H9 (cell line): ENCODE data around the gene IL36RN. TPM values are rescaled to one million over a fixed set of nuclear protein-coding genes. Genes with fewer than 3 reads are reported as not detected.

Experiments
- DNase-seq: peaks from one replicate; pipeline ENCODE4 v3.0.0-alpha.2; 2017
- H2AFZ ChIP-seq: one replicate; pipeline ENCODE4 v1.6.1; 2013; ENCODE audit warnings: mild to moderate bottlenecking, low read length, control low read depth, moderate library complexity
- H2AK5ac ChIP-seq: 2 replicates; pipeline ENCODE4 v1.6.1; 2013; ENCODE audit warnings: low read length, control low read depth, mixed read lengths; ENCODE audit not compliant: insufficient read length
- H2BK120ac ChIP-seq: one replicate; pipeline ENCODE4 v1.6.1; 2013; ENCODE audit warnings: low read depth, mild to moderate bottlenecking, low read length, control low read depth, inconsistent platforms; ENCODE audit not compliant: poor library complexity, severe bottlenecking
- H2BK12ac ChIP-seq: 2 replicates; pipeline ENCODE4 v1.6.1; 2013; ENCODE audit warnings: low read length, control low read depth, mixed read lengths, low read depth; ENCODE audit not compliant: insufficient read length
- H2BK15ac ChIP-seq: 2 replicates; pipeline ENCODE4 v1.6.1; 2013; ENCODE audit warnings: low read depth, low read length, control low read depth
- H2BK20ac ChIP-seq: one replicate; pipeline ENCODE4 v1.6.1; 2013; ENCODE audit warnings: low read depth, mild to moderate bottlenecking, low read length, control low read depth, inconsistent platforms; ENCODE audit not compliant: poor library complexity, severe bottlenecking
- H2BK5ac ChIP-seq: 2 replicates; pipeline ENCODE4 v1.6.1; 2013; ENCODE audit warnings: low read length, control low read depth, mixed read lengths; ENCODE audit not compliant: insufficient read length
- H3K14ac ChIP-seq: 2 replicates; pipeline ENCODE4 v1.6.1; 2013; ENCODE audit warnings: low read length, control low read depth; ENCODE audit not compliant: insufficient read depth
- H3K18ac ChIP-seq: 2 replicates; pipeline ENCODE4 v1.6.1; 2013; ENCODE audit warnings: low read depth, mild to moderate bottlenecking, mixed read lengths, low read length, control low read depth; ENCODE audit not compliant: insufficient read length
- H3K23ac ChIP-seq: 2 replicates; pipeline ENCODE4 v1.6.1; 2013; ENCODE audit warnings: low read length, control low read depth, mixed read lengths, low read depth; ENCODE audit not compliant: insufficient read length
- H3K23me2 ChIP-seq: 2 replicates; pipeline ENCODE4 v1.6.1; 2013; ENCODE audit warnings: low read depth, mild to moderate bottlenecking, mixed read lengths, low read length, control low read depth; ENCODE audit not compliant: insufficient read length, poor library complexity, severe bottlenecking
- H3K27ac ChIP-seq: 2 replicates; pipeline ENCODE4 v1.5.1; 2013; ENCODE audit warnings: low read length, control low read depth, mixed read lengths, low read depth; ENCODE audit not compliant: insufficient read length
- H3K27me3 ChIP-seq: 2 replicates; pipeline ENCODE4 v1.6.1; 2013; ENCODE audit warnings: low read length, control low read depth, inconsistent platforms; ENCODE audit not compliant: insufficient read depth
- H3K4ac ChIP-seq: 2 replicates; pipeline ENCODE4 v1.6.1; 2013; ENCODE audit warnings: low read depth, mild to moderate bottlenecking, control low read depth, inconsistent platforms, low read length, moderate library complexity
- H3K4me1 ChIP-seq: 2 replicates; pipeline ENCODE4 v1.6.1; 2013; ENCODE audit warnings: low read length, control low read depth, inconsistent platforms; ENCODE audit not compliant: insufficient read depth
- H3K4me2 ChIP-seq: 2 replicates; pipeline ENCODE4 v1.6.1; 2013; ENCODE audit warnings: low read length, control low read depth, mixed read lengths; ENCODE audit not compliant: insufficient read length, insufficient read depth
- H3K56ac ChIP-seq: 2 replicates; pipeline ENCODE4 v1.6.1; 2013; ENCODE audit warnings: low read depth, mild to moderate bottlenecking, mixed read lengths, low read length, control low read depth; ENCODE audit not compliant: insufficient read length
- H3K79me1 ChIP-seq: 2 replicates; pipeline ENCODE4 v1.6.1; 2013; ENCODE audit warnings: low read depth, mild to moderate bottlenecking, moderate library complexity, low read length, control low read depth, inconsistent platforms; ENCODE audit not compliant: insufficient read depth, poor library complexity, severe bottlenecking
- H3K79me2 ChIP-seq: 2 replicates; pipeline ENCODE4 v1.6.1; 2013; ENCODE audit warnings: low read length, control low read depth, inconsistent platforms; ENCODE audit not compliant: insufficient read depth
- H3K9ac ChIP-seq: 2 replicates; pipeline ENCODE4 v1.6.1; 2013; ENCODE audit warnings: low read length, control low read depth, mixed read lengths; ENCODE audit not compliant: insufficient read length; ENCODE audit errors: extremely low read depth
- H3K9me3 ChIP-seq: one replicate; pipeline ENCODE4 v1.6.1; 2013; ENCODE audit warnings: low read depth, low read length, inconsistent platforms; ENCODE audit not compliant: control insufficient read depth
- H3T11ph ChIP-seq: one replicate; pipeline ENCODE4 v1.6.1; 2013; ENCODE audit warnings: mild to moderate bottlenecking, low read length, control low read depth, inconsistent platforms
- H4K20me1 ChIP-seq: one replicate; pipeline ENCODE4 v1.6.1; 2013; ENCODE audit not compliant: control insufficient read depth, insufficient read length, insufficient read depth
- H4K5ac ChIP-seq: 2 replicates; pipeline ENCODE4 v1.6.1; 2013; ENCODE audit warnings: low read depth, mild to moderate bottlenecking, mixed read lengths, low read length, control low read depth; ENCODE audit not compliant: insufficient read length
- H4K8ac ChIP-seq: replicated peaks from 2 replicates; pipeline ENCODE4 v1.6.1; 2013; ENCODE audit warnings: low read length, control low read depth, mixed read lengths, low read depth; ENCODE audit not compliant: insufficient read length
- H4K91ac ChIP-seq: 2 replicates; pipeline ENCODE4 v1.6.1; 2013; ENCODE audit warnings: low read depth, mild to moderate bottlenecking, moderate library complexity, mixed read lengths, low read length, control low read depth; ENCODE audit not compliant: insufficient read length
- H3K27ac Mint-ChIP-seq, 3 experiments: 2 replicates in 2 of 3; 3 replicates in 1 of 3; pipeline ENCODE4 v1.8.0; 2020 to 2021; ENCODE audit warnings: mixed read lengths in 3 of 3, mild to moderate bottlenecking in 1 of 3, moderate library complexity in 1 of 3
- H3K27me3 Mint-ChIP-seq: 2 replicates; pipeline ENCODE4 v1.8.0; 2021; ENCODE audit warnings: low read depth, mild to moderate bottlenecking, moderate library complexity, mixed read lengths
- H3K36me3 Mint-ChIP-seq, 3 experiments: 2 replicates in 2 of 3; 3 replicates in 1 of 3; pipeline ENCODE4 v1.8.0; 2020 to 2021; ENCODE audit warnings: low read depth in 3 of 3, mixed read lengths in 3 of 3; ENCODE audit not compliant: insufficient read depth in 1 of 3
- H3K4me1 Mint-ChIP-seq, 2 experiments: 2 replicates each; pipeline ENCODE4 v1.8.0; 2020; ENCODE audit warnings: mixed read lengths in 2 of 2
- H3K4me3 Mint-ChIP-seq, 2 experiments: 2 replicates in 1 of 2; 3 replicates in 1 of 2; pipeline ENCODE4 v1.8.0; 2020 to 2021; ENCODE audit warnings: mild to moderate bottlenecking in 2 of 2, mixed read lengths in 2 of 2, moderate library complexity in 1 of 2
- H3K9me3 Mint-ChIP-seq, 2 experiments: 2 replicates in 1 of 2; 3 replicates in 1 of 2; pipeline ENCODE4 v1.8.0; 2020; ENCODE audit warnings: mild to moderate bottlenecking in 2 of 2, mixed read lengths in 2 of 2, moderate library complexity in 1 of 2
- WGBS: extraction: QIAGEN DNeasy Blood & Tissue Kit; methylation state at CpG from one replicate; pipeline ENCODE4 v1.1.7; 2013; ENCODE audit warnings: missing lambda C conversion rate, low lambda C conversion rate, mixed read lengths; ENCODE audit not compliant: insufficient read length; ENCODE audit errors: extremely low coverage; 5-methylcytosine and 5-hydroxymethylcytosine counted together
- total RNA-seq: library from RNA; stranded (reverse); gene quantifications from 2 replicates; pipeline ENCODE4 v1.2.1, GENCODE V29; 2021
- TF ChIP-seq, protein P1 (sequence below): fragments of 200-600 bp; sonication (generic); conservative IDR thresholded peaks from 3 replicates; pipeline ENCODE4 v1.8.0; 2021; ENCODE audit warnings: antibody characterized with exemption, mild to moderate bottlenecking

The IL36RN gene
- total RNA-seq, 1 experiment from 2014 or later = not detected

DNA sequence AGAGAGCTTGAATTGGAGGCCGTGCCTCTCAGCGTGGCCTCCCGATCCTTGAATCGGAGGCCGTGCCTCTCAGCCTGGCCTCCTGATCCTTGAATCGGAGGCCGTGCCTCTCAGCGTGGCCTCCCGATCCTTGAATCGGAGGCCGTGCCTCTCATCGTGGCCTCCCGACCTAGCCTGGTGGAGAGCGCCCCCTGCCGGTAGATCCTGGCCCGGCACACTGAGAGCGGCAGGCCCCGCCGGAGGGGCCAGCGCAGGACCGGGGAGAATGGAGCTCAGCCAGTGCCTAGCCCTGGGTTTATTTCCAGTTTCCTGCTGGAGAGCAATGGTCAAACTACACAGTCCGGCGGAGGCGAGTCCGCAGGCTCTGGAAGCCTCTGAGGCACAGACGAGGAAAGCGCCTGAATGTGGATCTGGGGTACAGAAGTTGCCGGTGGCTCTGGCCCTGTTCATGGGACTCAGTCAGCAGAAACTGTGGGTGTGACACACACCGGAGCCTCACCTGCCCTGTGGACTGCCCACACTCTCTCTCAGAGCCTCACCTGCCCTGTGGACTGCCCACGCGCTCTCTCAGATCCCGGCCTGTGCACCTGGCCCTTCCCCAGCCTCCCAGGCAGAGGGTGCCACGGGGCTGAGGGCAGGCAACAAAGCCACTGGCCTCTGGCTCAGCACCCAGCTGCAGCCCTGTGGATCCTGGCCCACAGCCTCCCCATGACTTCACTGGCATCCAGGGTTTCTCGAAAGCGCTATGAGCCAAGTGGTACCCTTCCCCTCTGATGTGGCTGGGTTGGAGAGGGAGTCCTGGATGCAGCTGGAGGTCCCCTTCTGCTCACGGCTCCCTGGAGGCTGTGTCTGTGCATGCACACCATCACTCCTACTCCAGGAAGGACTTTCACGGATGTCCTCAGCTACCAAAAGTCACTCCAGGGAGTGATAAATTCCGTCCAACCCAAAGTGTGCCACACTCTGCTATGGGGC lies 7.8 kb upstream of the IL36RN start:
- Histone ChIP-seq H2BK5ac (no peak overlapping the region), H2AK5ac (no peak overlapping the region), H4K91ac (no peak overlapping the region), H2AFZ (no peak overlapping the region), H3K14ac (no peak overlapping the region), H3K4me1 (no peaks in the 10 kb centered on the region), H3K18ac (no peak overlapping the region), H3K79me1 (no peaks in the 10 kb centered on the region), H3K27ac (no peak overlapping the region), H3K4me2 (no peak overlapping the region), H3K79me2 (no peaks in the 10 kb centered on the region), H4K8ac (no peak overlapping the region), H4K5ac (no peak overlapping the region), H3K9me3 (peaks cover 14% of the 10 kb centered on the region), H3K9ac (no peak overlapping the region), H3K23me2 (no peaks in the 10 kb centered on the region), H4K20me1 (no peaks in the 10 kb centered on the region), H3K56ac (no peak overlapping the region), H3K23ac (no peak overlapping the region), H3T11ph (no peak overlapping the region), H2BK120ac (no peak overlapping the region), H3K4ac (no peak overlapping the region), H2BK12ac (no peak overlapping the region), H2BK15ac (no peak overlapping the region), H3K27me3 (no peaks in the 10 kb centered on the region), H2BK20ac (no peak overlapping the region)
- no peak for DNase-seq
- Mint-ChIP-seq H3K4me3 (no peak overlapping the region), H3K27ac (no peak overlapping the region), H3K4me1 (no peaks in the 10 kb centered on the region), H3K27me3 (peaks cover 27% of the 10 kb centered on the region), H3K36me3 (peaks cover 0 to 9% (median 7%) of the 10 kb centered on the region in 3 experiments; a peak in 4 of 7 replicates), H3K9me3 (peaks cover 57 to 93% of the 10 kb centered on the region in 2 experiments)
- whole genome bisulfite sequencing = no CpG with 5 or more reads among the region's 38 CpGs
- TF ChIP-seq, protein P1, sequence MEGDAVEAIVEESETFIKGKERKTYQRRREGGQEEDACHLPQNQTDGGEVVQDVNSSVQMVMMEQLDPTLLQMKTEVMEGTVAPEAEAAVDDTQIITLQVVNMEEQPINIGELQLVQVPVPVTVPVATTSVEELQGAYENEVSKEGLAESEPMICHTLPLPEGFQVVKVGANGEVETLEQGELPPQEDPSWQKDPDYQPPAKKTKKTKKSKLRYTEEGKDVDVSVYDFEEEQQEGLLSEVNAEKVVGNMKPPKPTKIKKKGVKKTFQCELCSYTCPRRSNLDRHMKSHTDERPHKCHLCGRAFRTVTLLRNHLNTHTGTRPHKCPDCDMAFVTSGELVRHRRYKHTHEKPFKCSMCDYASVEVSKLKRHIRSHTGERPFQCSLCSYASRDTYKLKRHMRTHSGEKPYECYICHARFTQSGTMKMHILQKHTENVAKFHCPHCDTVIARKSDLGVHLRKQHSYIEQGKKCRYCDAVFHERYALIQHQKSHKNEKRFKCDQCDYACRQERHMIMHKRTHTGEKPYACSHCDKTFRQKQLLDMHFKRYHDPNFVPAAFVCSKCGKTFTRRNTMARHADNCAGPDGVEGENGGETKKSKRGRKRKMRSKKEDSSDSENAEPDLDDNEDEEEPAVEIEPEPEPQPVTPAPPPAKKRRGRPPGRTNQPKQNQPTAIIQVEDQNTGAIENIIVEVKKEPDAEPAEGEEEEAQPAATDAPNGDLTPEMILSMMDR = peak; percentile 25; the same call in 2 of the 3 replicates
